Measurements from ENCODE around the gene PPP1R15A.

The PPP1R15A gene

GRCh38 chr19:48852292-48852691, 19.9 kb upstream of the PPP1R15A start:
- Histone ChIP-seq H3K9me3 (ENCODE audit: insufficient read depth, low read length) (no peaks in the 10 kb centered on the region), H3K9ac (ENCODE audit: low read length) (no peak overlapping the region), H3K79me2 (ENCODE audit: insufficient read depth, low read length) (no peaks in the 10 kb centered on the region), H2AFZ (ENCODE audit: low read depth, low read length, severe bottlenecking) (no peak overlapping the region), H3K4me2 (ENCODE audit: low read depth, low read length, poor library complexity, severe bottlenecking) (no peak overlapping the region), H3K27ac (ENCODE audit: low read depth, low read length) (no peak overlapping the region), H4K20me1 (ENCODE audit: low read depth, low read length) (no peaks in the 10 kb centered on the region), H3K4me3 (ENCODE audit: insufficient read depth, low read length, poor library complexity, severe bottlenecking) (no peak overlapping the region), H3K9me2 (replicated peaks; ENCODE audit: insufficient read depth, low read length) (no peaks in the 10 kb centered on the region), H3F3A (ENCODE audit: insufficient read depth) (no peaks in the 10 kb centered on the region), H3K36me3 (ENCODE audit: low read length) (no peaks in the 10 kb centered on the region), H3K27me3 (ENCODE audit: low read length) (no peaks in the 10 kb centered on the region)
- TF ChIP-seq CTCF (IDR thresholded peaks at IDR 0.05; ENCODE audit: insufficient read depth, low read length, poor library complexity, severe bottlenecking) (no peak), EZH2phosphoT487 (conservative IDR thresholded peaks at IDR 0.05; ENCODE audit: low read length) (no peak)

DNA sequence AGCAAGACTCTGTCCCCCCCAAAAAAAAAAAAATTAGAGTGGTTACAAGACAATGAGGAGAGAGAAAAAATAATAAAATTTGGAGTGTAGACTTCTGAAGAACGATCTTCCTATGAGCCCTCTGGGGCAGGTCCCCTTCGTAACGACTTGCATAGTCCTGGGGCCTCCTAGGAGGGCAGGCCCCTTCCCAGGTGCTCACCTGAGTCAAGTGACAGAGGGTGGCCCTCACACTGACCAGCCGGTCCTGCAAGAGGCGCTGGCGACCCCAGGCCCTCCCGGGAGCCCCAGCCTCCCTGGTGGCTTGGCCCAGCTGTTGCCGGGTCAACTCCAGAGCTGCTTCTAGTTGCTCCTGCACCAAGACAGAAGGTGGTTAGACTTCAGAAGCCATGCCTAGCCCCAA, 18.7 kb upstream of the PPP1R15A start:
- H3K27me3 ChIP-seq (ENCODE audit: low read length): no peaks in the 10 kb centered on the region

GRCh38 chr19:48854103-48854502, 18.1 kb upstream of the PPP1R15A start:
- Histone ChIP-seq H3K4me3 (ENCODE audit: insufficient read depth, low read length, poor library complexity, severe bottlenecking) (no peak overlapping the region), H3K4me2 (ENCODE audit: low read depth, low read length, poor library complexity, severe bottlenecking) (no peak overlapping the region)

More for the DNA sequence above, 18.7 kb upstream of the PPP1R15A start:
- H3K79me2 ChIP-seq (ENCODE audit: insufficient read depth, low read length): no peaks in the 10 kb centered on the region
- H3K9me3 ChIP-seq (ENCODE audit: insufficient read depth, low read length): no peaks in the 10 kb centered on the region
- H3F3A ChIP-seq (ENCODE audit: insufficient read depth): no peaks in the 10 kb centered on the region
- no peaks in the 10 kb centered on the region for H3K9me2 ChIP-seq (replicated peaks; ENCODE audit: insufficient read depth, low read length)
- H3K4me3 ChIP-seq (ENCODE audit: insufficient read depth, low read length, poor library complexity, severe bottlenecking): no peak overlapping the region
- H4K20me1 ChIP-seq (ENCODE audit: low read depth, low read length): no peaks in the 10 kb centered on the region
- H3K27ac ChIP-seq (ENCODE audit: low read depth, low read length): no peak overlapping the region
- H3K9ac ChIP-seq (ENCODE audit: low read length): no peak overlapping the region
- no peak overlapping the region for H3K4me2 ChIP-seq (ENCODE audit: low read depth, low read length, poor library complexity, severe bottlenecking)
- no peak overlapping the region for H2AFZ ChIP-seq (ENCODE audit: low read depth, low read length, severe bottlenecking)
- TF ChIP-seq CTCF (IDR thresholded peaks at IDR 0.05; ENCODE audit: insufficient read depth, low read length, poor library complexity, severe bottlenecking) (no peak), EZH2phosphoT487 (conservative IDR thresholded peaks at IDR 0.05; ENCODE audit: low read length) (no peak)
- no peaks in the 10 kb centered on the region for H3K36me3 ChIP-seq (ENCODE audit: low read length)

More at GRCh38 chr19:48854103-48854502, 18.1 kb upstream of the PPP1R15A start:
- no peak for TF ChIP-seq EZH2phosphoT487 (conservative IDR thresholded peaks at IDR 0.05; ENCODE audit: low read length)
- no peak for TF ChIP-seq CTCF (IDR thresholded peaks at IDR 0.05; ENCODE audit: insufficient read depth, low read length, poor library complexity, severe bottlenecking)
- Histone ChIP-seq H4K20me1 (ENCODE audit: low read depth, low read length) (no peaks in the 10 kb centered on the region), H3F3A (ENCODE audit: insufficient read depth) (no peaks in the 10 kb centered on the region), H3K9ac (ENCODE audit: low read length) (no peak overlapping the region), H3K36me3 (ENCODE audit: low read length) (no peaks in the 10 kb centered on the region), H3K9me2 (replicated peaks; ENCODE audit: insufficient read depth, low read length) (no peaks in the 10 kb centered on the region), H2AFZ (ENCODE audit: low read depth, low read length, severe bottlenecking) (no peak overlapping the region), H3K27me3 (ENCODE audit: low read length) (no peaks in the 10 kb centered on the region), H3K27ac (ENCODE audit: low read depth, low read length) (no peak overlapping the region), H3K79me2 (ENCODE audit: insufficient read depth, low read length) (no peaks in the 10 kb centered on the region), H3K9me3 (ENCODE audit: insufficient read depth, low read length) (no peaks in the 10 kb centered on the region)
